ENCODE measurements around the gene GGA2.
"Not testable (repeated sequence)": the region's sequence is repeated elsewhere in the genome, so short reads cannot be mapped to it uniquely, and the experiment has no call there.

Gene GGA2

DNA sequence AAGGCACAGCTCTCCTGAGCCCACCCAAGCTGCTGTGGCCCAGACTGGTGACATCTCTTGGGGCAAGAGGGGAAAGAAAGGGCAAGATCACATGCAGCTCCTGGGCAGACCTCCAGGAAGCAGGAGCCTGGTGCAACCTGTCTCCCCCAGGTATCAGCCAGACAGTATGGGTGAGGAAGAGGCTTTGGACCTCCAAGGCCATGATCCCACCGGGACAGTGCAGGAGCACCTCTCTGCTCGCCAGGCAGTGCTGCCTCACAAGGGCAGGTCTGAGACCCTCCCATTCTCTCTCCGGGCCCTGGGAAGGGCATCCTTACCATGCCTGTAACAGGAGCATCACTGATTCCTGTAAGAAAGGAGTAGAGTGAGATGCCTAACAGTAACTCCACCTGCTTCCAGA lies 31.7 kb downstream of the GGA2 start:
- in situ Hi-C loops (cut with MboI; ENCODE audit: low sequenced_read_pairs) = no loop called here

DNA sequence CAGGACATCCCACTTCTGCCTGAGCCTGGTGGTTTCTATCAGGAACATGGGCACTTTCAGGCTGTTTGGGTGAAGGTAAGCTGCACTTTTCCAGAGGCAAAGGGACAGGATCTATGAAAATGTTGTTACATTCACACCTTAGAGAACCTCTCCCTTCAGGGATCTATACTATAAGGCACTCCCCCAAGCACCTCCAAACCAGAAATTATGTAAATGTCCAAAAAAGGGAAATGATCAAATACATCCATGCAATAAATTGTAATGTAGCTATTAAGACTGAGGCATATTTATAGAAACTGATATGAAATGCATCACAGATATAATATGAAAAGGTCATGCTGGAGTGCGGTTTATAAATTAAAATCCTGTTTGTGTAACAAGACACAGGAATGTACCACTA lies 34.0 kb downstream of the GGA2 start:
- in situ Hi-C loops (cut with MboI; ENCODE audit: low sequenced_read_pairs) = no loop called here

DNA sequence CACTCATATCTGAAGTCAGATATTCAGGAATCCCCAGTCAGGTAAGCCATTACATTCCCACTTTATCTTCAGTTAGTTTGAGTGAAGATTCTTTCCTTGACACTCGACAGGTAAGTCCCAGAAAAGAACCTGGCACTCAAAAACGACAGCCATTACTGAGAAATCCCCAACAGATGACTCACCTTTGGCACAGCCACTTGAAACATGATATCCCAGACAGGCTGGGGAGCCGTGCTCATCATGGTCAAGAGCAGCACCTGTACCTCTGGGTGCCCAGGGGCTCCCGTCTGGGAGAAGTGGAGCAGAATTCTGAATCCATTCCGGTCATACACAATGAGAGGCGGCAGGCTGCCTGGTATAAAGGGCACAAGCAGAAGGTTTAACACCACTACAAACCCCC lies 40.5 kb downstream of the GGA2 start:
- in situ Hi-C loops (cut with MboI; ENCODE audit: low sequenced_read_pairs) = no loop called here

DNA sequence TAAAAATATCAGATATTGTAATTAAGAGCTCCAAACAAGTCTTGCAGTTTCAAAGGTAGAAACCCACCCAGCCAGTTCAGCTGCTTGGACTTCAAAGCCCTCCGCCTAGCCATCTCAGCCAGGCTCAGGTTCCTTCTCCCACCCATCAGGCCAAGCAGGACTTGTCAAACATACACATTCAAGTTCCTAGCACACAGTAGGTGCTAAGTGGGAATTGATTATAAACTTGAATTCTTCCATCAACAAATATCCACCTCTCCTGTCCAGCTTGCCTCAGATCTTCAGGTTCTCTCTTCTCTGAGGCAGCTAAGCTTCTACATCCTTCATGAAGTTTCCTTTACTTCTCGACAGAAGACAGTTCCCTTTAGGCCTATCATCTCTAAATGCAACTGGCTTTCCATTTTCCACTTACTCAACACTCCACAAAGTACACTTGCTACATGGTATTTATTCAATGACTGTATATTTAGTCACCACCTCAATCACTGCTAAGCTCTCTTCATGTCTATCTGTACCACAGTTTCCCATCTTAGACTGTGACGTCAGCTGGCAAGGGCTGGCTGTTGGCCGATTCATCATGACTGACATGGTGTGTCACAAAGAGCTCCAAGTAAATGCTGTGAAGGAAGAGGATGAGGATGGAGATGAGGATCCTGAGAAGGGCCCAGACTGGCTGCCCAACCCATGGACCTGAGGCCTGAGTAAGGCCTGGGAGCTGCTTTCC lies 44.0 kb downstream of the GGA2 start:
- in situ Hi-C loops (cut with MboI; ENCODE audit: low sequenced_read_pairs) = no loop called here

DNA sequence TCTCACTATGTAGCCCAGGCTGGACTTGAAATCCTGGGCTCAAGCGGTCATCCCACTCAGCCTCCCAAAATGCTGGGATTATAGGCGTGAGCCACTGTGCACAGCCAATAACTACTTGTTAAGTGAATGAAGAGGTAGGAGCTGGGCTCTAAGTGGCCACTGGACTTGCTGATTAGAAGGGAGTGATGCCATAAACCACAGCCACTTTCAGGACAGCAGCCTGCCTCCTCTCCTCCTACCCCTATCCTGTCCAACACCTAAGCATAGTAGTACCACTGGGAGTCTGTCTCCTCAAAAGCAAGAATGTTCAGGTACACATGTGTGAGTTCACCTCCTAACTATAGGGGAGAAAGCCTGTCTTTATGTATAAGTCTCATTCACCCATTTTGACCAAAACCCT lies 45.1 kb downstream of the GGA2 start:
- in situ Hi-C loops (cut with MboI; ENCODE audit: low sequenced_read_pairs) = no loop called here

DNA sequence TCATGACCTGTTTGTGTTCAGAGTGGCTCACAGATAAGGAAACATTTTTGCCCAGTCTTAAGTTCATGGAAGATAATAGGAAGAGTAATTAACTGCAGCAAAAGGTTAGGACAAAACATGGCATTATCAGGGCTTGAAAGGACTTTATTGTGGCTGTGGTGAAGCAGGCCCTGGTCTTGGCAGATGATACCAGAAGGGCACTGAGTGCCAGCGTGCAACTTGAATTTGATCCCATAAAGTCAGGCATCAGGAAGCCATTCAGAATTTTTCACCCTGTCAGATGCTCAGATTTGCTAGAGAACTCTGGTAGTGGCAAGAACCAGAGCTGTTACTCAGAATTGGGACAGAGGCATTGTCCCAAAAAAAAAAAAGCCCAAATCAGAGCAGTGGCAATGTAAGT lies 46.1 kb downstream of the GGA2 start:
- in situ Hi-C loops (cut with MboI; ENCODE audit: low sequenced_read_pairs) = no loop called here

DNA sequence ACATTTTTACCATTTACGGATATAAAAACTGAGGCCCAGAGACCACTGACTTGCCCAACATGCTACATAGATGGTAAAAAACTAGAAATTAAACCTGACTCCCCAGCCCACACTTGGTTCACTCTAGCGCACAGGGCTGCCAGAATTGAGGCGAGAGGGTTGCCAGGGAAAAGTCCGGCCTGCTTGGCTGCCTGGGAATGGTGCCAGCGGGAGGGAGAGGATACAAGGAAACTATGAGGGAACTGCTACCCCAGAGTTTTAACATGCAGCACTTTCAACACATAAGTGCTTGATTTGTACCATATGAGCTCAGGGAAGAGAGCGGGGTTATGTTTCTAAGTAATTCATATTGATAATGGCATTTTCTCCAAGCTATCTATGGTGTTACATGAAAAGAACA lies 47.3 kb downstream of the GGA2 start:
- in situ Hi-C loops (cut with MboI; ENCODE audit: low sequenced_read_pairs) = not testable (repeated sequence)

DNA sequence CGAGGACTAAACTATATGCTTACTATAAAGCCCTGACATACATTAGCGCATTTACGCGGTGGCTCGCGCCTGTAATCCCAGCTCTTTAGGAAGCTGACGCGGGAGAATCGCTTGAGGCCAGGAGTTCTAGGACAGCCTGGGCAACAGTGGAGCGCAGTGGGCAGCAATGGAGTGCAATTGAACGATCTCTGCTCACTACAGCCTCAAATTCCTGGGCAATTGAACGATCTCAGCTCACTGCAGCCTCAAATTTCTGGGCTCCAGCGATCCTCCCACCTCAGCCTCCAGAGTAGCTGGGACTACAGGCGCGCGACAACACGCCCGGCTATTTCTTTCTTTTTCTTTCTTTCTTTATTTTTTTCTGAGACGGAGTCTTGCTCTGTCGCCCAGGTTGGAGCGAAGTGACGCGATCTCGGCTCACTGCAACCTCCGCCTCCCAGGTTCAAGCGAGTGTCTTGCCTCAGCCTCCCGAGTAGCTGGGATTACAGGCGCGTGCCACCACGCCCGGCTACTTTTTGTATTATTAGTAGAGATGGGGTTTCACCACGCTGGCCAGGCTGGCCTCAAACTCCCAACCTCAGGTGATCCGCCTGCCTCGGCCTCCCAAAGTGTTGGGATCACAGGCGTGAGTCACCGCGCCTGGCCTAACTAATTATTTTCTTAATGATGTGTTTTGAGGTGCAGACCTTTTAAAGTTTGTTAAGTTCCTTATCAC lies 56.8 kb downstream of the GGA2 start:
- in situ Hi-C loops (cut with MboI; ENCODE audit: low sequenced_read_pairs) = no loop called here

DNA sequence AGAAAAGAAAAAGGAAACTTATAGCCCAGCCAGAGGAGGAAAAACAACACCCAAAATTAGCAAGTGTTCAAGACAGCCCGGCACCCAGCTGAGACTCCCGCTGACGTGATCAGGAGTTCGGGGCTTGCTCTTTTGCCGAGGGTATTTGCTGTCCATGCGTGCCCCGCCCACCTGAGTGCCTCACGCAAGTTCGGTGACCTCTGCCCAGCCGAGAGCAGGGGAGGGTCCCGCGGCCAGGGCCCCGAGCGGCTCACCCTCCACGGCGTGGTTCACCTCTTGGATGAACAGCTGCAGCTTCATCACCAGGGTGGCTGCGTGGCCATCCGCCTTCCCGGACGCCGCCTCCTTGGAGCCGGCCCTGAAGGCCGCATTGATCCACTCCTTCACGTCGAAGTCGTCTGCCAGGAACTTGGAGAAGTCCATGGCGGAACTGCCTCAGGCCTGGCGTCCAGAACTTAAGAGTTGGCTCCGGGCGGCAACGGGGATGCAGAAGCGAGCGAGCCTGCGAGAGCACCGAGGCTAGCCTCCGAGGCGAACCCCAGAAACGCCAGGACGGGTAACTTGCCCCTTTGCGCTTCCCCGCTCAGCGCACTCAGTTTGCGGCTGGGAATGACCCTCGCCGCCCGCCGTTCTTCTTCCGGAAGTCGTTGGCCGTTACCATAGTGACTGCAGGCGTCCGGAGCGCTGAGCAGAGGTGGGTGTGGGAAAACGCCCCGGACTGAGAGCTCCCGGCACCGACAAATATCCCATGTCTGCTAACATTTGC lies 57.5 kb downstream of the GGA2 start, which contains the start of gene COG7:
Gene COG7, minus strand, starts transcription at position 618 of the 766 bp plus-strand sequence. Its CDS starts 195 bp downstream, at position 423.
- in situ Hi-C loops (cut with MboI; ENCODE audit: low sequenced_read_pairs) = no loop called here

DNA sequence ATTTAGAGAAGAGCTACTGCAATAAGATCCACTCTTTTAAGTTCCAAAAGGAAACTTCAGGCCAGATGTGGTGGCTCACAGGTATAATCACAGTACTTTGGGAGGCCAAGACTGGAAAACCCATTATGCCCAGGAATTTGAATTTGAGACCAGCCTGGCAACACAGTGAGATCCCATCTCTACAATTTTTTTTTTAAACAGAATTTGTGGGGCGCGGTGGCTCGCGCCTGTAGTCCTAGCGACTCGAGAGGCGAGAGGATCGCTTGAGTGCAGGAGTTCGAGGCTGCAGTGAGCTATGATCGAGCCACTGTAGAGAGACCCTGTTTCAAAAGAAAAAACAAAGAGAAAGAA lies 58.1 kb downstream of the GGA2 start:
- in situ Hi-C loops (cut with MboI; ENCODE audit: low sequenced_read_pairs) = no loop called here

DNA sequence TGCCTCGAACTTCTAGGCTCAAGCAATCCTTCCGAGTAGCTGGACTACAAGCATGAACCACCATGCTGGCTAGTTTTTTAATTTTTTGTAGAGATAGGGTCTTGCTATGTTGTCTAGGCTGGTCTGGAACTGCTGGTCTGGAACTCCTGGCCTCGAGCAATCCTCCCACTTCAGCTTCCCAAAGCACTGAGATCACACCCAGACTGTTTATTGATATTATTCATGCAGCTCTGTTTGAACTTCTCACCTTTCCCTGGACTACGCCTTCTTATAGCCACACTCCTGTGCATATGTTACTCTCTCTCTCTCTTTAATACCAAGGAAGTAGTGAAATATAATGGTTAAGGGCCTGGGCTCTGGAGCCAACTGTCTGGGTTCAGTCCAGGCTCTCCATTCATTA lies 61.9 kb downstream of the GGA2 start:
- in situ Hi-C loops (cut with MboI; ENCODE audit: low sequenced_read_pairs) = no loop called here

DNA sequence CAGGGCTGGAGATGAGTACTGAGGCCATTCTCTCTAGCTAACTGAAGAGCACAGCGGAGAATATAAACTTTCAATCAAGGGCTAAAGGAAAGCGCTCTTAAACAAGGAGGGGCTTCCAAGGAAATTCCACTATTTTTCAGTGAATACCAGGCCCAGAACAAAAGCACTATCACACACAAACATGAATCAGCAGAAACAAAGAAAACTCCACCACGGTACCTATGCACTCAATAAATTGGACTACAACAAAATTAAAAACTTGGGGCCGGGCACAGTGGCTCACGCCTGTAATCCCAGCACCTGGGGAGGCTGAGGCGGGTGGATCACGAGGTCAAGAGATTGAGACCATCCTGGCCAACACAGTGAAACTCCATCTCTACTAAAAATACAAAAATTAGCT lies 72.8 kb downstream of the GGA2 start:
- in situ Hi-C loops (cut with MboI; ENCODE audit: low sequenced_read_pairs) = loop anchor here (10.0 kb wide), 1 partner anchor 253 kb away; the partner anchor contains the start of gene SCNN1G

DNA sequence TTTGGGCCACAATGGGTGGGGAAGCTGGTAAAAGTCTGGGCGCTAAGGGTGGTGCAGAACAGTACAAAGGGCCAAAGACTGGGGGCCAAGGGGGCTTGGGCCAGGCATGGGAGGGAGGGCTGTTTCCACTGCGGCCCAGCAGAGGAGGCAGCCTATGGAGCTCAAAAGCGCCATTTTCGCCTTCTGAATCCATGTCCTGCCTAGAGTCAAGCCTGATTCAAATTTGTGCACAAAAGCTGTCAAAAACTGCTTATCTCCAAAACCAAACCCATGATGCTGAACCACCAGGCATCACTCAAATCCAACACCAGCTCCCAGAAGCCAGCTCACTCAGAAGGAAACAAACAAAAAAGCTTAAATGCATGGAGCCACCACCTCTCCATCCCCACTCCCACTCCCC lies 73.3 kb downstream of the GGA2 start:
- in situ Hi-C loops (cut with MboI; ENCODE audit: low sequenced_read_pairs) = loop anchor here (10.0 kb wide), 1 partner anchor 252 kb away; the partner anchor contains the start of gene SCNN1G

DNA sequence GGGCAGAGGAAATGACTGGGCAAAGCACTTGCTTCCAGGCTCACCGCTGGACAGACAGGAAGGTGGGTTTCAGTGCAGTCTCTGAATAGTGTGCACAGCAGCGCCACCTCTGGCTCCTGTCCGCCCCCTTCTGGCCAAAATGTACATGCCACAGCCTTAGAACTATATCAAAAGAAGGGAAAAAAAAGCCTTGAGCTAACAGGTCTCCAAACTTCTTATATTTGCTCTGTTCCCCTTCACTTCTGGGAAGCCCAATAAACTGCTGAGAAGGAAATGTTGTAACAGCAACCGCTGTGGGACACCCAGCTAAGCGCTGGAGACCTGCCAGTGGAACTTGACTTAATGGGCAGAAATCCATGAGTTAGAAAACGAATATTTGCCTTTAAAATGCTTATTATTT lies 74.8 kb downstream of the GGA2 start:
- in situ Hi-C loops (cut with MboI; ENCODE audit: low sequenced_read_pairs) = loop anchor here (10.0 kb wide), 1 partner anchor 251 kb away; the partner anchor contains the start of gene SCNN1G

DNA sequence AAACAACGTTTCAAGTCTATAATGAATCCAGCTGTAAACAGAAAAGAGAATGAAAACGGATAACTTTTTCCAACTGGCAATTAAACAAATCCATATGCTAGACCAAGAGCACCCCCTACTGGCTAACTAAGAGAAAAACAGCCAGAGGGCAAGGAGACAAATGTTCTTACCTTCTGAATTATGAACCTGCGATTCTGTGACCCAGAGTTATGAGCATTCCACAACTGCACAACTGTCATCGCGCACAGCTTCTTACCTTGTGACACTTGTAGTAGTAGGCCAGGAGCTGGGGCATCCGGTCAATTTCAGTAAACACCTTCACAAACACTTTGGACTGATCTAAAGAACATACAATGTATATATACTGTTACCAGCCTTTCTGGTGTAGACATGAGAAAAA lies 75.9 kb downstream of the GGA2 start:
- in situ Hi-C loops (cut with MboI; ENCODE audit: low sequenced_read_pairs) = loop anchor here (10.0 kb wide), 1 partner anchor 250 kb away; the partner anchor contains the start of gene SCNN1G

DNA sequence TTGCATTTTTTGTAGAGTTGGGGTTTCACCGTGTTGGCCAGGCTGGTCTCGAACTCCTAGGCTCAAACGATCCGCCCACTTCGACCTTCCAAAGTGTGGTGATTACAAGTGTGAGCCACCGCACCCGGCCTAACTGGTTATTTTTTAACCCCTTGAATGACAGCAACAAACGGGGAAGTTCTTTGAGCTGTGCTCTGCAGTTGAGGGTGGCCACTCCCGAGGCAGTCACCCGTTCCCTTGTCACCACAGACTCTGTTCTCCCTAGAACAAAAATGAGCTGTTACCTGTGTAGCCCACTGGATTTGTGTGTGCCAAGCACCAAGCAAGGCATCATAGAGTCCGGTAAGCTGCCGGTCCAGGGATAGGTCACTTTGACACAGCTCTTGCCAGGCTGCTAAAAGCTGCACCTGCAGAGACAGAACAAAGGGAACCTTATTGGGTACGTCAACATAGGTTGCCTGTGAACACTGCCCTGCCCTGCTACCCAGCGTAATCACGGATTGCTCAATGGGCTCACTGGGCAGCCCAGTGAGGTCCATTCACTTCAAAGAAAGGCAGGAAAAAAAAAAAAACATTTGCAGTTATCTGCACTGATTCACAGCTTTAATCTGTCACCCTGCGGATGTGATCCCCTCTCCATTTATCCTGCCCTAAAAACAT lies 76.9 kb downstream of the GGA2 start:
- in situ Hi-C loops (cut with MboI; ENCODE audit: low sequenced_read_pairs) = loop anchor here (10.0 kb wide), 1 partner anchor 249 kb away; the partner anchor contains the start of gene SCNN1G

DNA sequence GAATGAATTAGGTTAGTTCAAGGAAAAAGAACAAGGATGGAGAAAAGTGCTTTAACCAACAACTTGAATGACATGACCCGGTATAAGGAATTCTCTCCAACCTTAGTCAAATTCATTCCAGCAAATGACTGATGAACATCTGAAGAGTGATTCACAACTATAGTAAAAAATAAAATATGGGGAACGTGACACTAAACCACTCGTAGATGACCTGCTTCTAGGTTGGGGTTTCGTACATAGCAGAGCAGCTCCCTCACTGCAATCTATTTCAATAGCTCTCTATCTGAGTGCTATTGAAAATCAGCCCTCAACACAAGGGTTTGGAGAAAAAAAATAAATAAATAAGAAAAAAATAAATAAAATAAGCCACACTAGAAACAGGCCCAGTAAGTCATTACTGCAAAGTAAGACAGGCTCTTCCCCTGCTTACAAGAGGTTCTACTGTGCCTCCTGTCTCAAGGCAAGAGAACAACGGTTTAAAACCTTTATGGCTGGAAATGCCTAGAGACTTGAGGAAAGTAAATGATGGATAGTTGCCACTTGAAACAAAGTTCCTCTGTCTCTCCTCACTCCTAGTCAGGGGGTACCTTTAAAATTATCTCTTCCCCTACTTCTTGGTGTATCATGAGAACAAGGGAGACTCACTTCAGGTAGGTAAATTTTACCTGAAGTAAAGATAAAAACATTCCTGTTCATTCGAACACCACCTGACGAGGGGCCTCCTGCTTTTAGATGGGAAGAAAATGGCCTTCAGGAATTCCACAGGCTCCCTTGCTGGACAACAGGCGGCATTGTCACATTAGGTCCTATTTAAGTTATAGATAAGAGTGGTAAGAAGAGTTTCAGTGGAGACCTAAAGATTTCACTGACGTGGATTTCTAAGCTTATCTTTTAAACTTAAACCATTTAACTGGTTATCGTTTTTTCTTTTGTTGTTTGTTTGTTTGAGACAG lies 77.8 kb downstream of the GGA2 start:
- in situ Hi-C loops (cut with MboI; ENCODE audit: low sequenced_read_pairs) = loop anchor here (10.0 kb wide), 1 partner anchor 248 kb away; the partner anchor contains the start of gene SCNN1G

DNA sequence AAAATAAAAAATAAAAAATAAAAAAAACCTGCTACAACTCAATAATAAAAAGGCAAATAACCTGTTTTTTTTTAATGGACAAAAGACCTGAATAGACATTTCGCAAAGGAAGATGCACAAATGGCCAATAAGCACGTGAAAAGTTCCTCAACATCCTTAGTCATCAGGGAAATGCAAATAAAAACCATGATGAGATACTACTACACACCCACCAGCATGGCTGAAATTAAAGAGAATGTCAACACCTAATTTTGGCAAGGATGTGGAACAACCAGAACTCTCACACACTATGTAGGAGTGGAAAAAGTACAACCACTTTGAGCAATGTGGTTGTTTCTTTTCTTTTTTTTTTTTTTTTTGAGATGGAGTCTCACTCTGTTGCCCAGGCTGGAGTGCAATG lies 81.9 kb downstream of the GGA2 start:
- in situ Hi-C loops (cut with MboI; ENCODE audit: low sequenced_read_pairs) = no loop called here

DNA sequence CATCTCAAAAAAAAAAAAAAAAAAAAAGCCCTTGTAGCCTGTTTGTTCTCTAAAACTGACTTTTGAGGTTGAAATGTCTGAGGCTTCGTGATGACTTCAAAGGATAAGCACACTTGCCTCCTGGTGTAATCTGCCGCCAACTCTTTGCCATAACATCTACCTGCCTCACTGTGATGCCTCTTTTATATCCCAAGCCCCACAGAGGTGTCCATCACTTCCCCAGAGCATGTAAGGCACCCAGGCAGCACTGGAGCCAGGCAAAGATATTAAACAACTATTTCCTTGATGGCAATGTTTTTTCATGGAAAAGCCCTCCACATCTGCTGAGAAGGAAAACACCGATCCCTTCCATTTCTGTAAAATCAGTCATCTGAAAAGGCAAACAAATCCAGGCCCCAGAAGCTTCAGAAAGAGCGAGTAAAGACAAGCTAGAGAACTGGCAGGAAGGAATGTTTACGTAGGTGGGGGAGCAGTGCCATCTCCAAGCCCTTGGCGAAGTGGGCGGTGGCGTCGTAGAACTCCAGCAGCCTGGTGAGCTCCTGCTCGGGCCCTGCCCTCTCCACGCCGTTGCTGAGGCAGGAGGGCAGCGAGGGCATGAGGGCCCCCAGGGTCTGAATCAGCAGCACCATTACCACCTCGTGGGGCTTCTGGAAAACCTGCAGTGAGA lies 85.9 kb downstream of the GGA2 start:
- in situ Hi-C loops (cut with MboI; ENCODE audit: low sequenced_read_pairs) = no loop called here
